UCSD-AML1 (cell line): Measurements from ENCODE around the gene TERT.

Experiments used
- DNase-seq: peaks from one replicate; lab custom pipeline; 2025; ENCODE audit not compliant: unreplicated experiment; lab: John Stamatoyannopoulos, UW

TERT gene

GRCh38 chr5:1319436-1320256 is 24.8 kb upstream of the TERT start:
- no peak for DNase-seq

- no peak for DNase-seq
Measured at GRCh38 chr5:1318659-1319251, 23.9 kb upstream of the TERT start.

GRCh38 chr5:1317921-1318565 is 23.2 kb upstream of the TERT start:
- DNase-seq = no peak

GRCh38 chr5:1316588-1317340 is 21.9 kb upstream of the TERT start:
- DNase-seq = no peak

- DNase-seq = no peak
Measured at GRCh38 chr5:1315709-1316587, 21.1 kb upstream of the TERT start.

GRCh38 chr5:1315018-1315708 is 20.3 kb upstream of the TERT start:
- DNase-seq = no peak

GRCh38 chr5:1314564-1314982 is 19.7 kb upstream of the TERT start:
- no peak for DNase-seq

- DNase-seq = peak; percentile 41
Measured at GRCh38 chr5:1312993-1313833, 18.3 kb upstream of the TERT start.

- no peak for DNase-seq
Measured at GRCh38 chr5:1312206-1312605, 17.3 kb upstream of the TERT start.

GRCh38 chr5:1311439-1312055 is 16.7 kb upstream of the TERT start:
- no peak for DNase-seq

- no peak for DNase-seq
Measured at GRCh38 chr5:1310118-1310517, 15.2 kb upstream of the TERT start.

- no peak for DNase-seq
Measured at GRCh38 chr5:1304033-1304432, 9.2 kb upstream of the TERT start.

GRCh38 chr5:1302258-1302657 is 7.4 kb upstream of the TERT start:
- no peak for DNase-seq

- DNase-seq = no peak
Measured at GRCh38 chr5:1300581-1301083, 5.8 kb upstream of the TERT start.

- DNase-seq = no peak
Measured at GRCh38 chr5:1299961-1300360, 5.1 kb upstream of the TERT start.

- DNase-seq = no peak
Measured at GRCh38 chr5:1299511-1299850, 4.6 kb upstream of the TERT start.

GRCh38 chr5:1298723-1299510 is 4.0 kb upstream of the TERT start:
- no peak for DNase-seq

- DNase-seq = no peak
Measured at GRCh38 chr5:1298067-1298551, 3.2 kb upstream of the TERT start.
